ENCODE data around the gene MRPL44. TPM values are rescaled to one million over a fixed set of nuclear protein-coding genes. Genes with fewer than 3 reads are reported as not detected.

MRPL44 gene
- total and polyA plus RNA-seq, 2 of the 13 experiments (the other 11 are each of a cell fraction or from before 2014, with no cell fraction given): 38.4 to 78.0 TPM

GRCh38 chr2:223957092-223957851 is at the start of gene MRPL44 (continued):
- TF ChIP-seq ZBTB46 (CRISPR knock-in tag; IDR thresholded peaks at IDR 0.05; ENCODE audit: borderline replicate concordance): 0 out of 2 replicates have a peak, but pooled peaks have one; percentile 84
- TF ChIP-seq SRSF4 (IDR thresholded peaks at IDR 0.05; ENCODE audit: low read depth, low read length, poor library complexity, severe bottlenecking): no peak
- peak; percentile 82; the same call in 1 of the 2 replicates for TF ChIP-seq ZNF577 (CRISPR knock-in tag; IDR thresholded peaks at IDR 0.05; ENCODE audit: borderline replicate concordance, low read depth)
- TF ChIP-seq MXD3 (CRISPR knock-in tag; IDR thresholded peaks at IDR 0.05): peak; percentile 93
- TF ChIP-seq KAT8 (CRISPR knock-in tag; IDR thresholded peaks at IDR 0.05): peak; percentile 100
- TF ChIP-seq ZNF251 (CRISPR knock-in tag; IDR thresholded peaks at IDR 0.05): peak; percentile 81; the same call in 1 of the 2 replicates
- TF ChIP-seq AKNA (CRISPR knock-in tag; IDR thresholded peaks at IDR 0.05; ENCODE audit: borderline replicate concordance): no peak; the same call in 1 of the 2 replicates
- no peak for TF ChIP-seq ZNF75D (CRISPR knock-in tag; IDR thresholded peaks at IDR 0.05; ENCODE audit: borderline replicate concordance)
- peak; percentile 86; the same call in 1 of the 2 replicates for TF ChIP-seq TP53 (CRISPR knock-in tag; conservative IDR thresholded peaks at IDR 0.05)
- TF ChIP-seq ARHGAP35 (CRISPR knock-in tag; IDR thresholded peaks at IDR 0.05; ENCODE audit: borderline replicate concordance): peak; percentile 99
- 0 out of 2 replicates have a peak, but pooled peaks have one; percentile 33 for TF ChIP-seq DPF2 (CRISPR knock-in tag; IDR thresholded peaks at IDR 0.05; ENCODE audit: borderline replicate concordance, low read depth)
- peak; percentile 99 for TF ChIP-seq ZNF275 (CRISPR knock-in tag; IDR thresholded peaks at IDR 0.05; ENCODE audit: borderline replicate concordance)
- TF ChIP-seq GFI1 (CRISPR knock-in tag; IDR thresholded peaks at IDR 0.05; ENCODE audit: borderline replicate concordance): peak; percentile 95
- TF ChIP-seq SP1 (IDR thresholded peaks at IDR 0.05): no peak; the same call in 1 of the 2 replicates
- peak; percentile 98 for TF ChIP-seq SP1 (CRISPR knock-in tag; IDR thresholded peaks at IDR 0.05)
- peak; percentile 99 for TF ChIP-seq ZNF224 (CRISPR knock-in tag; IDR thresholded peaks at IDR 0.05)
- peak; percentile 97 for TF ChIP-seq ATF7-NPFF (CRISPR knock-in tag; IDR thresholded peaks at IDR 0.05; ENCODE audit: low read depth)

Measured in HepG2 (cell line).